Stomach (tissue), 4 donors: ENCODE measurements around the gene CCDC78.

Experiments used
- CTCF ChIP-seq, 7 experiments: fragments of 450-650 bp in 4 of 7; fragments of 200-600 bp in 3 of 7; sonication (generic) in 3 of 7; IDR thresholded peaks; one replicate each; pipeline ENCODE4 v1.5.1; 2016 to 2019; ENCODE audit warnings: antibody characterized with exemption in 7 of 7, control low read depth in 2 of 7, mild to moderate bottlenecking in 1 of 7
- POLR2A ChIP-seq, 4 donors: fragments of 450-650 bp; IDR thresholded peaks; one replicate each; pipeline ENCODE4 v1.6.1; 2016; ENCODE audit warnings: antibody characterized with exemption in 4 of 4, control low read depth in 2 of 4, mild to moderate bottlenecking in 1 of 4, moderate library complexity in 1 of 4
- POLR2AphosphoS5 ChIP-seq, 3 donors: sonication (generic); formaldehyde crosslinking; IDR thresholded peaks; one replicate each; pipeline ENCODE4 v1.6.1; 2016; ENCODE audit warnings: antibody characterized with exemption in 3 of 3

- TF ChIP-seq CTCF (IDR thresholded peaks at IDR 0.05) (no peak), POLR2AphosphoS5 (IDR thresholded peaks at IDR 0.05) (no peak), POLR2A (IDR thresholded peaks at IDR 0.05) (no peak)
Measured at GRCh38 chr16:750485-750884, 24.2 kb upstream of the CCDC78 start.
